NOMO-1 treated with dmso at 0.1 percent for 144 hours (cell line): Measurements from ENCODE around the gene TMEM88.

Source experiments
- DNase-seq: peaks from one replicate; lab custom pipeline; 2025; ENCODE audit not compliant: unreplicated experiment; lab: John Stamatoyannopoulos, UW

The TMEM88 gene

DNA sequence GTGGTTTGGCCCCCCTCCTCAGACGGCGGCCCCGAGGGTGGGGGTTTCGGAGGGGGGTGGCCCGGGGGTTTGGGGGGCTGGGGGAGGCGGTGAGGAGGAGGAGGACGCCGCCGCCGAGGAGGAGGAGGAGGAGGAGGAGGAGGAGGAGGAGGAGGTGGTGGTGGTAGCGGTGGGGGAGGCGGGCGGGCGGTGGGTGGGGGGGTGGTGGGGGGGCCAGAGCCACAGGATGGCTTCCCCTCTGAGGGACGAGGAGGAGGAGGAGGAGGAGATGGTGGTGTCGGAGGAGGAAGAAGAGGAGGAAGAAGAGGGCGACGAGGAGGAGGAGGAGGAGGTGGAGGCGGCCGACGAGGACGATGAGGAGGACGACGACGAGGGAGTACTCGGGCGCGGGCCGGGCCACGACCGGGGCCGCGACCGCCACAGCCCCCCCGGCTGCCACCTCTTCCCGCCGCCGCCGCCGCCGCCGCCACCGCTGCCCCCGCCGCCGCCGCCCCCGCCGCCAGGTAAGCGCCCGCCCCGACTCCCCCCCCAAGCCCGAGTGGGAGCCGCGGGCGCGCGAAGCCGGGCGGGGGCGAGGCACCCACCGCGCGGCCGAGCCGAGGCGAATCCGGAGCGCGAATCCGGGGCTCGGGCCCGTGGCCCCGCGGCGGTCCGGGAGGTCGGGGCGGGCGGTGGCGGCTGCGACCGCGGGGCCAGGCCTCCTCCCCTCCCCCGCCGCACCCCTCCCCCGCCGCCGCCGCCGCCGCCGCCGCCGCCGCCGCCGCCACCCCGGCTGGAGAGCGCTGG, 29.9 kb downstream of the TMEM88 start:
- DNase-seq: no peak

DNA sequence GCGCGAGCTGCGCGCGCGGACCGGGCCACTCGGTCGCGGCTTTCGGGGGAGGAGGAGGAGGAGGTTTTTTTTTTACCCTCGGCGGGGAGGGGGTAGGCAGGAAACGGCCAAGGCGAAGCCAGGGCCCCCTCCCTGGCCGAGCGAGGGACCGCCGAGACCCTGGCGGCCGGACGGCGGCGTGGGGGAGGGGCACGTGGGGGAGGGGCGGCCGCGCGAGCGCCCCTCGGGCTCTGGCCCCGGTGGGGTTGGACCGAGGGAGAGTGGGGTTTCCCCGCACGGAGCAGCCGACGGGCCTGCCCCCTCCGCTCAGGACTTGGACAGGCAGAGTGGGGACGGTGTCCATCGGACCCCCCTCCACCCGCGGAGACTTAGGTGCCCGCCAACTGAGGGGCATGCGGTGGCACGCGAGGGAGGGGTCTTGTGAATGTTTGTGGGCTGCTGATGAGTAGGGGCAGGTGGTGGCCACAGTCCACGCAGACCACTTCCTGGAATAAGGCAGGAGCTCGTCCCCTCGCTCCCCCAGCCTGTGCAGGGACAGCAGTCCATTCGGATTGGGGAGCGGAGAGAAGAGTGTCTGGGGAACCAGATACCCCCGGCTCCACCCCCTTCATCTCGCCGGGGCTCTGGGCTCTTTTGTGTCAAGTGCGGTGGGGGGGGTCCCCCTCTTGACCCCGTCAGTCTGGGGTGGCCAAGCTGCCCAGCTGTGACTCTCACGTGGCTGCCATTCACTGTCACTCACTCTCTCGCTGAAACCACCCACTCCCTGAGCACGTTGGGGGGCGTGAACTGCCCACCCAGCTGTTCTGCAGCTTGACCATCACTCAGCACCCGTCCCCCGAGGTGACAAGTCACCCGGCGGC, 30.7 kb downstream of the TMEM88 start:
- no peak for DNase-seq

DNA sequence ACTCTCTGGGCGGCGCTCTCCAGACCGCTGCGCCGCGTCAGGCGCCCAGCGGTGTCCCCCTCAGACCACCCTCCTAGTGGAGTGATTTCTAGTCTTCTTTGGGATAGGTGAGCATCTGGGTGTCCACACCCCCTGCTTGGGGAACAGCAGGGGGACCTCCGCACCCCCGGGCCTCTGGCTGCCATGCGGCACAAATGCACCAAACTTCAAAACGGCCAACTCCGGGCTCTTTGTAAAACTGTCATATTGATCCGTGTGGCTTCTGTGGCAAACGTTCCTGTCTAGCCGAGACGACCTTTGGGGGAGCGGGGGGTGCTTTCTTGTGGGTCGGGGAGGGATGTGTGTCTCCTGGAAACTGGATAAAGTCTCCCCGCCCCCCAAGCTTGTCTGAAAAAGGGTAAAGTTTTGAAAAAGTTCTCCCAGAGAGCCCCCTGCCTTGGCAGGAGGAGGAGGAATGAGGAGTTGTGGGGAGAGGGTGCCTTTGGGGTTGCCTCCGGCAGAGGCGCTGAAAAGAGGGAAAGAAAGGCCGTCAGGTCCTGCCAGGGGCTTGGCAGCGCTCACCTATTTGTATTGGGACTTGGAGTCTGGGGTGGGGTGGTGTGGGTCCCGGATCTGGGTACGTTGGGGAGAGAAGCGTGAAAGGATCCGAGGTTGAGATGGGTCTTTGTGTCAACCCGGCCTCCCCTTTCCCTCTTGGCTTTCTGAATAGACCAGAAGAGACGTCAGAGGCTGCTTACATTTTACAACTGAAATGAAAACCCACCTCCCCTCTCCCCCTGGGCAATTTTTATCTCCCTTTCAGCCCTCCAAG, 31.6 kb downstream of the TMEM88 start:
- no peak for DNase-seq

DNA sequence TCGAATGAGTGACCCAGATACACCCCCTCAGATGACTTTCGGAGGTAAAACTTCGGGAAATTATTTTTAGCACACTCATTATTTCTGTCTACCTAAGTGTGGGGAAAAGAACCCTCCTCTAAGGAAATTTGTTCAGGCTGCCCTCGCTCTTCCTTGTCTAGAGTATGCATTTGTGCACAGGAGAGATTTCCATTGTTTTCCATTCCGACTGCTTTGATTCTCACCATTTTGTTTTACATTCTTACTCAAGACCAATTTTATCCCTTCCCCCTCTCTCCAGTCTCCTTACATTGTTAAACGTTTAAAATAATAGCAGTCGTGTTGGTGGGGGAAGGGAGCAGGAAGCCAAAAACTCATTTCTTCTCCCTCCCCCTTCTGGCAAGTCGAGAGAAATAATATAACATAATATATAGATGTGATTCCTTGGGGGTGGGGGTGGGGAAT, 32.2 kb downstream of the TMEM88 start:
- DNase-seq: peak; percentile 96

DNA sequence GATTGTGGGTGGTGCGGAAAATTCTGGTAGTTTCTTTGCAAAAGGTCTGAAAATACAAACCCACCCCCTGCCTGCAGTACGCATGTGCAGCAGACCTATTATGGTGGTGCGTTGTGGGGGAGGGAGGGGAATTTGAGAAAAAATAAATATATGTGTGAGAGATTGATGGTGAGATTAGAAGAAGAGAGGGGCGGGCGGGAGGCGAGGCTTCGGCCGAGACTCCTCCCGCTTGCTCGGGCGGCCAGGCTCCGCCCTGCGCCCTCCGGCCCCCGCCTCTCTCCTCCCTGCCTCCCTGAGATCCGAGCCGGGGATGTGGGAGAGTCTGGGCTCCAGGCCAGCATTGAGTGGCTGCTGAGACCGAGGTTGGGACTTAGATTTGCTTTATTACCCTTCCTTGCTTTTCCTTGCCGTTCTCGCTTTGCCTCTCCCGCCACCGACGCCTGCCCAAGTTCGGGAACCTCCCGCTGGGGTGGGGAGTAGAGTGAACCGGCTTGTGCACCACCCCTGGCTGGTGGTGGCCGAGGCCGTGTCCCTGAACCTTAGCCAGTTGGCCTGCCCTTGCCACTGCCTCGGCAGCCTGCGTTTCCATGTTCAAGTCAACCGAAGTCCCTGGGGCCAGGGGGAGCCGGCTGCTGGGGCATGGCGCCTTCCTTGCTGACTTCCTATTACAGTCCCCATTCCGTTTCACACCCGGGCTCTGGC, 32.8 kb downstream of the TMEM88 start:
- peak; percentile 96 for DNase-seq

DNA sequence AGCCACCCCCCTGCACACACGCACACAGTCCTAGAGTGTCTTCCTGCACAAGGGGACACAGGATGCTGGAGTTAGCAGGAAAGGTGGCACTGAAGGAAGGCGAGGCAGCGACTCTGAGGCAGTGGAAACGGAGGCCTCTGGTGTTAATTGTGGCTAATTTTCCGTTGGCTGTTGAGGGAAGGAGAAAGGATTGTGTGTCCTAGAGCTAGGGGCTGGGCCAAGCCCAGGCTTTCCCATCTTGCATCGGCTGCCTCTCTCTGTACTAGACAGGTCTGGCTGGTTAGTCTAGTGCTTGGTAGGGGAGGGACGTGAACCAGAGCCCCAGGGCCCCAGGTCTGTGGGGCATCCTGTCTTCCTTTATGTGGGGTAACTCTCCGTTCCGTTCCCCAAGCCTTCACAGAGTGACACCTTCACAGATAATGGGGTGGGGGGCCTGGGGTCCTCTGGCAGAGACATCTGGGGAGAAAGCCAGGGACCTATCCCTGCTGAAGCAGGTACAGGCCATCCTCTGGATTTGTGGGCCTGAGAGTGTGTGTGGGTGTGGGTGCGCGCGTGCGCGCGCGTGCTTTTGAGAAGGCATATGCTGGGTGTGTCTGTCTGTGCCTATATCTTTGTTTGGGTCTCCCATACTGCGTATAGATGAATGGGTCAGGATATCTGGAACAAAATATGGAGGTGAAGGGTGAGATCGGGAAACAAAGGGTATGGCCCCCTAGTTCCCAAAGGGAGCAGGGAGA, 33.5 kb downstream of the TMEM88 start, which contains the start of gene CHD3:
CHD3 (plus strand) TSS at position 606 of the 737 bp plus-strand sequence. CDS start 212 bp downstream, outside the sequence.
- no peak for DNase-seq

DNA sequence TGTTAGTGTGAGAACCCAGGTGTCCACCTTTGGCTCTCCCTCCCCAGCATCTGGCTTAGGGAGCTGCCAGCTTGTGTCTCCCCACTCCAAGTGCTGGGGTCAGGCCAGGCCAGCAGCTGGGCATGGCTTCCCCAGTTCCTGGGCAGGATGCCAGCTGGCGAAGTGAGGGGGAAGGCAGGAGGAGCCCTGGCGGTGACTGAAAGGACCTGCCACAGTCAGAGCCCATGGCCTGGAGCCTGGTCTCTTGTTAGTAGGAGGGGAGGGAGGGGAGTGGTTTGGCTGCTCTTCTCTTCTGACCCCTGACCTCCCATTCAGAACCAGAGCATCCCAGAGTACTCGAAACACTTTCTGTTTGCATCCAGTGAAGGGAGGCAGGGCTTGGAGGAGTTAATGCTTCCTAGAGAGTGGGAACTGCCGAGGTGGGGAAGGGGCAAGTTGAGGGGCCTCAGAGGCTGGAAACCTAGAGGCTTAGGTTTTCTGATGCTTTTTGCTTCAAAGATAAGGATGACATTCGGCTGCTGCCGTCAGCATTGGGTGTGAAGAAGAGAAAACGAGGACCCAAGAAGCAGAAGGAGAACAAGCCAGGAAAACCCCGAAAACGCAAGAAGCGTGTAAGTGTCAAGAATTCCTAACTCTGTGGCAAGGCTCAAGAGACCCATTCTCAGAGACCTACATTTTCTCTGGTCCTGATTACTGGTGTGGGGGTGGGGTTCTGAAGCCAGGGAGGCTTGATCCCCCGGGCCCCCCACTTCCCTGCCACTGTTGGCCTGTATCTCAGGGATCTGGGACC, 34.5 kb downstream of the TMEM88 start:
- no peak for DNase-seq

DNA sequence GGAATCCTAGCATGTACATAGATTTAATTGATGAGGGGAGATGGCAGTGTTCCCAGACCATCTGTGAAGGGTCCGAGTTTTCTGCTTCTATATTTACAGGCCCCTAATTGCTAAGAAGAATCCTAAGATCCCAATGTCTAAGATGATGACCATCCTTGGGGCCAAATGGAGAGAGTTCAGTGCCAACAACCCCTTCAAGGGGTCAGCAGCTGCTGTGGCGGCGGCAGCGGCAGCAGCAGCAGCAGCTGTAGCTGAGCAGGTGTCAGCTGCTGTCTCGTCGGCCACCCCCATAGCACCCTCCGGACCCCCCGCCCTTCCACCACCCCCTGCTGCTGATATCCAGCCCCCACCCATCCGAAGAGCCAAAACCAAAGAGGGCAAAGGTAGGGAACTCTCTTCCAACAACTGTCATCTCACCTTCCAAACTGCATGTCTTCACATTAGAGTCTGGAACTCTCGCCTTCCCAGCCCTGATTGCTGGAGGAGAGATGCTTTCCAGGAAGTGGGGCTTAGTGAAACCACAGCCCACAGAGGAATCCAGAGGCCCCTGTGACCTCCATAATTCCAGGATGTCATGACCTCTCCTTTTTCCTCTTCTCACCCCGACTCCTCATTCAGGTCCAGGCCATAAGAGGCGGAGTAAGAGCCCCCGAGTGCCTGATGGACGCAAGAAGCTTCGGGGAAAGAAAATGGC, 38.5 kb downstream of the TMEM88 start:
- no peak for DNase-seq

DNA sequence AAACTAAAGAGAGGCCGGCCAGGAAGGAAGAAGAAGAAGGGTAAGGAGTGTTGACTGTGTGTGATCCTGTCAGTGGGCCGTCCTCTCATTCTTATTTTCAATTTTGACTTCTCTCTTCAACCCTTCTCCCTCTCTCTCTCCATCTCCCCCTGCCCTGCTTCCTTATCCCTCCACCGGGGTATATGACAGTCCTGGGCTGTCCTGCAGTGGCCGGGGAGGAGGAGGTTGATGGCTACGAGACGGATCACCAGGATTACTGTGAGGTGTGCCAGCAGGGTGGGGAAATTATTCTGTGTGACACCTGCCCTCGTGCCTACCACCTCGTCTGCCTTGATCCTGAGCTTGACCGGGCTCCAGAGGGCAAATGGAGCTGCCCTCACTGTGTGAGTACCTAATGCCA, 39.4 kb downstream of the TMEM88 start:
- no peak for DNase-seq

DNA sequence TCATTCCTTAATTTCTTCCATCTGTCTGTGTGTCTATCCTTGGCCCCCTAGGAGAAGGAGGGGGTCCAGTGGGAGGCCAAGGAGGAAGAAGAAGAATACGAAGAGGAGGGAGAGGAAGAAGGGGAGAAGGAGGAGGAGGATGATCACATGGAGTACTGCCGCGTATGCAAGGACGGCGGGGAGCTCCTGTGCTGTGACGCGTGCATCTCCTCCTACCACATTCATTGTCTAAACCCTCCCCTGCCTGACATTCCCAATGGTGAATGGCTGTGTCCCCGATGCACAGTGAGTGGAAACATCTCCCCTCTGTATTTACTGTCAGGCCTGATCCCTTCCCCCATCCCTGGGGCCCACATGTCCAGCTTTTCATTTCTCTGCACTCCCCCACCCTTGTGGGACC, 40.0 kb downstream of the TMEM88 start:
- DNase-seq: no peak

DNA sequence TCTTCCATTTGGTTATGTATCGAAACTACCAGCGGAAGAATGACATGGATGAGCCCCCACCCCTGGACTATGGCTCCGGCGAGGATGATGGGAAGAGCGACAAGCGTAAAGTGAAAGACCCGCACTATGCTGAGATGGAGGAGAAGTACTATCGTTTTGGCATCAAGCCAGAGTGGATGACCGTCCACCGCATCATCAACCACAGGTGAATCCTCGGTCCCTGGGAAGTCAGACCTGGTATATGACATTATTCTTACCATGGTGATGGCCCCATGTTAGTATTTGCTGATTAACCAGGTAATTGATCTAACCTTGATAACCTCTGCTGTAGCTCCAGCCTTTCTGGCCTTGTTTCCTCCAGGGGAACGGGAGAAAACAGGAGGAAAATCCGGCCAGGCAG, 42.2 kb downstream of the TMEM88 start:
- no peak for DNase-seq

DNA sequence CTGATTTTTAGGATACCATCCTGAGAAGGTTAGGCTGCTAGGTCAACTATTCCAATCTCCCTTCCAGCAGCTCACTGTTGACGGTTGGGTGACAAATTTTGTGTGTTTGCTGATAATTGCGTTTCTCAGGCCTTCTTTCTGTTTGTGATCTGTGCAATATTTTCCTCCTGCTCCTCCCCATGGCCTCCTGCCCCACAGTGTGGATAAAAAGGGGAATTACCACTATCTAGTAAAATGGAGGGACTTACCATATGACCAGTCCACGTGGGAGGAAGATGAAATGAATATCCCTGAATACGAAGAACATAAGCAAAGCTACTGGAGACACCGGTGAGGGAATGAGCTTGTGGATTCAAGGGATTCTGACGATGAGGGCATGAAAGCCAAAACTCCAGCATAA, 42.9 kb downstream of the TMEM88 start:
- no peak for DNase-seq

DNA sequence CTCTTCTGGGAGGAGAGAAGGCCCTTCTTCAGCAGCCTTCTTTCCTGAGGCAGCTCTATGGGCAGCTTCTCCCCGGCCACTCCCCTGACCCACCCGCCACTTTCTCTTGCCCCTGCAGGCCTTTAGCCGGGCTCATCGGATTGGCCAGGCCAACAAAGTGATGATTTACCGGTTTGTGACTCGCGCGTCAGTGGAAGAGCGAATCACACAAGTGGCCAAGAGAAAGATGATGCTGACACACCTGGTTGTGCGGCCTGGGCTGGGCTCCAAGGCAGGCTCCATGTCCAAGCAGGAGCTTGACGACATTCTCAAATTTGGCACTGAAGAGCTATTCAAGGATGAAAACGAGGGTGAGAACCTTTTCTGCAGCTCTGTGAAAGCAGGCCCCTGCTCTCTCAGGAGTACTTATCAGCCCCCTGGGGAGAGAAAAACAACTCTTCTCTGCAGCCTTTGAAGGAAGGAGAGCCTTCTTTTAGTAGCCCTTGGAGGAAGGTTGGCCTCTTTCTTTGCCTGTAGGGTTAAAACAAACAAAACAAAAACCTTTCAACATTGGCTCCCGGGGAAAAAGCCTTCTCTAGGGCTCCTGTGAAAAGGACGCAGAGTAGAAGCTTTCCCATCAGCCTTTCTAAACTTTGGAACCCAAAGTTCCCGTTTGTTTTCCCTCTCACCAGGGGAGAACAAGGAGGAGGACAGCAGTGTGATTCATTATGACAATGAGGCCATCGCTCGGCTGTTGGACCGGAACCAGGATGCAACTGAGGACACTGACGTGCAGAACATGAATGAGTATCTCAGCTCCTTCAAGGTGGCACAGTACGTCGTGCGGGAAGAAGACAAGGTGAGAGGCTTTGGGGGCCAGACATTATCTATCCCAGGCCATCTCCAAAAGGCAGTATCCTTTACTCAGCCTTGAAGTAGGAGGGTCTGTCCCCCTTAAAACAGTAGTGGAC, 48.6 kb downstream of the TMEM88 start:
- DNase-seq: no peak
